ENCODE data around the gene MAGI2.

- no peak for TF ChIP-seq POLR2AphosphoS5 (IDR thresholded peaks at IDR 0.05)
- TF ChIP-seq EP300 (IDR thresholded peaks at IDR 0.05) = no peak
- TF ChIP-seq, protein P1, sequence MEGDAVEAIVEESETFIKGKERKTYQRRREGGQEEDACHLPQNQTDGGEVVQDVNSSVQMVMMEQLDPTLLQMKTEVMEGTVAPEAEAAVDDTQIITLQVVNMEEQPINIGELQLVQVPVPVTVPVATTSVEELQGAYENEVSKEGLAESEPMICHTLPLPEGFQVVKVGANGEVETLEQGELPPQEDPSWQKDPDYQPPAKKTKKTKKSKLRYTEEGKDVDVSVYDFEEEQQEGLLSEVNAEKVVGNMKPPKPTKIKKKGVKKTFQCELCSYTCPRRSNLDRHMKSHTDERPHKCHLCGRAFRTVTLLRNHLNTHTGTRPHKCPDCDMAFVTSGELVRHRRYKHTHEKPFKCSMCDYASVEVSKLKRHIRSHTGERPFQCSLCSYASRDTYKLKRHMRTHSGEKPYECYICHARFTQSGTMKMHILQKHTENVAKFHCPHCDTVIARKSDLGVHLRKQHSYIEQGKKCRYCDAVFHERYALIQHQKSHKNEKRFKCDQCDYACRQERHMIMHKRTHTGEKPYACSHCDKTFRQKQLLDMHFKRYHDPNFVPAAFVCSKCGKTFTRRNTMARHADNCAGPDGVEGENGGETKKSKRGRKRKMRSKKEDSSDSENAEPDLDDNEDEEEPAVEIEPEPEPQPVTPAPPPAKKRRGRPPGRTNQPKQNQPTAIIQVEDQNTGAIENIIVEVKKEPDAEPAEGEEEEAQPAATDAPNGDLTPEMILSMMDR (IDR thresholded peaks at IDR 0.05) = no peak
- TF ChIP-seq POLR2A (IDR thresholded peaks at IDR 0.05) = no peak
Observed at GRCh38 chr7:78101076-78101475, 1352.4 kb downstream of the MAGI2 start.

All from suprapubic skin (tissue), 4 donors.